NCI-H446 treated with DMSO at 0.1 percent for 48 hours (cell line): ENCODE data around the gene ZNF521.

Experiments
- DNase-seq: peaks from one replicate; lab custom pipeline; 2025; lab: John Stamatoyannopoulos, UW

ZNF521 gene

DNA sequence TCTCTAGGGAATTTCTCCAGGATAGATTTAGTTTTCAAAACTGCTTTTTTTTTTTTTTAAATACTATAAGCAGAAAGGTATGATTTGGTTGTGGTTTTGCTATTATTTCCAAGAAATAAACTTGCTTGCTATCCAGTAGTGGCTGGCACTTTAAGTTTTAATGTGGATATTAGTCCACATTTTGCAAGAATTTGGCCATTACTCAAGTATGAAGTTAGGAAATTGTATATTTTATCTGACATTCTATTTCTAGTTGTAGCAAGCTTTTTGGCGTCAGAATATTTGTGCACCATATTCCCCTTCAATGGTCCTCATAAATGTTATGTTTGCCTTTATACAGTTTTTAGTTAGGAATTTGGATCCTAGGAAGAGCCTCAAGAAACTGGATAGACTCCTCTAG is 226.3 kb downstream of the ZNF521 start:
- no peak for DNase-seq

DNA sequence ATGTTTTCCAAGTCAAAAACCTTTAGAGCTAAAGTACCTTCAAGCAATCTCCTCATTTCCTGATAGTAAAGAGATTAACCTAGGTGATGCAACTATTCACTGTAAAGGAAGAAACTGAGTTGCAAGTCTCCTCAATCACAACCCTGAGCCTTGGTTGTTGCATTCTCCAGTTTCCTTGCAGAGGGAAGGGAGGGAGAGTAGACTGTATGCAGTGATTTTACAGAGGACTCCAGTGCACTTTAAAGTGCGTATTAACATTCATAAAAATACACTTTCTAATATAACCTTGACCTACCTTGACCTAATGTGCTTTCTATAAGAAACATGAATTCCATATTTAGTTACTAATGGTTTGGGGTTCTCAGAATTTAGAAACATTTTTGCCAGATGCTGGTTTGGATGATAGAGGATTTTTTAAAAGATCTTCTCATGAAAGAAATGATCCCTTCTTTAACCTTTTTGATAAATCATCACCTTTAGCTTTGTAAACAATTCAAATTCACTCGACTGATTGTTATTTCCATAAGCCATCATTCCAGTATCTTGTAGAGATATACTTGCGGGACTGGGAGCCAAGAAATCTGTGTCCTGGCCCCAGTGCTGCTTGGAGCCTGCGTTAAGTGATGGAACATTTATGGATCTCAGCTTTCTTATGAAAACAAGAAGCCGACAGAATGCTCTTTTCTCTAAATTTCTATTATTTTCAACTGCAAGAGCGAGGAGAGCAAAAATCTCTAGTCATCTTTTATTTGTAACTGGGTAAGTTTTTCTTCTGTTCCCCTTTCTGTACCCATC is 228.3 kb downstream of the ZNF521 start:
- no peak for DNase-seq

DNA sequence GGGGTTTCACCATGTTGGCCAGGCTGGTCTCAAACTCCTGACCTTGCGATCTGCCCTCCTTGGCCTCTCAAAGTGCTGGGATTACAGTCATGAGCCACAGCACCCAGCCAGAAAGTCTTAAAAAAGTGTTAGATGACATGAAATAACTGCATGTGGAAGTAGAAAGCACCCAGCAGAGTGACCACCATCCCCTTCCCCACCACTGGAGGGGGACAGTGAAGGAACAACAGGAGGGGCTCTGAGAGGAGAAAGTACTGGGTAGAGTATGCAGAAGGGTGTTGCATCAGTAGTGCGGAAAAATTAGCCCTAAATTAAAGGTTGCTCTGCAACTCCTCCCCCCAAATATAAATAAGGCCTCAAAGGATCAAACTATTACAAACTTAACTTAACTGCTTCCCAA is 230.5 kb downstream of the ZNF521 start:
- DNase-seq = no peak

DNA sequence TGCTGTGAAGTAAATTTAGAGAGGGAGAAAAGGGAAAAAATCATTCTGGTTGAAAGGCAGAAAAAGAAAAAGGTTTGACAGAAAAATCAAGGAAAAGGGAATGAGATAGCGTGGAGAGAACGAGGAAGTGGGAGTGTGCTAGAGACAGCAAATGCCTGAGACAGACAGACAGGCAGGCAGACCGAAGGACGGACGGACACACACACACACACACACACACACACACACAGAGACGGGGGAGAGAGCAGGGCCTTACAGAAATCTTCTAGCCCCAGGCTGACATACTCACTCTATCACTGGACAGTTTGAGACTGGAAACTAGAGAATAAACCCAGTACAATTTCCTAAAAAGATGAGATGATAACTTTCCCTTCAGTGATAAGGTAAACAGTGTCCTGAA is 238.4 kb downstream of the ZNF521 start:
- no peak for DNase-seq

DNA sequence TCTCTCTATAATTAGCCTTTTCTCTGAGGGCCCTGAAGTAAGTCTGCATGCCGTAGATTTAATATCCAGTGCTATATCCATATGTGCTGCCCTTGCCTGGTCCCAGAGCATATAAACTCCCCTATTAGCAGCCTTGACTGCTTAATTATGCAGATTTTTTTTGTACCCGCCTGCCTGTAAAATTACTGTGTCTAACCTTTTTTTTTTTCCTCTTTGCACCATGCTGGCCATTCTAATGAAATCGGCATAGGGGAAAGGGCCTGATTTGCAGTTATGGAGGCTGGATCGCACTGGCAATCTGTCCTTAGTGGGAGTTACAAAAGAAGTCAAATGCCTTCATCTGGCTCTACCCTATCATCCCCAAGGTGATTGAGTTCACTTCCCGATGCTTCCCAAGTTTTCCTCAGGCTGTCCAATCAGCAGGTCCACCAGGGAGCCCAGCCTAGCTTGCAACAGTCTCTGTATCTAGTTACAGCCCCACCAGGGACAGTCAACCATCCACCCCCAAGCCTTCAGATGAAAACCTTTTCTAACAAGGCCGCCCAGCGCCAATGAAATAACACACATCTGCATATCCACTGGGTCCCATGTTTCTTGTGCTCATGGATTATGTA is 239.0 kb downstream of the ZNF521 start:
- no peak for DNase-seq

DNA sequence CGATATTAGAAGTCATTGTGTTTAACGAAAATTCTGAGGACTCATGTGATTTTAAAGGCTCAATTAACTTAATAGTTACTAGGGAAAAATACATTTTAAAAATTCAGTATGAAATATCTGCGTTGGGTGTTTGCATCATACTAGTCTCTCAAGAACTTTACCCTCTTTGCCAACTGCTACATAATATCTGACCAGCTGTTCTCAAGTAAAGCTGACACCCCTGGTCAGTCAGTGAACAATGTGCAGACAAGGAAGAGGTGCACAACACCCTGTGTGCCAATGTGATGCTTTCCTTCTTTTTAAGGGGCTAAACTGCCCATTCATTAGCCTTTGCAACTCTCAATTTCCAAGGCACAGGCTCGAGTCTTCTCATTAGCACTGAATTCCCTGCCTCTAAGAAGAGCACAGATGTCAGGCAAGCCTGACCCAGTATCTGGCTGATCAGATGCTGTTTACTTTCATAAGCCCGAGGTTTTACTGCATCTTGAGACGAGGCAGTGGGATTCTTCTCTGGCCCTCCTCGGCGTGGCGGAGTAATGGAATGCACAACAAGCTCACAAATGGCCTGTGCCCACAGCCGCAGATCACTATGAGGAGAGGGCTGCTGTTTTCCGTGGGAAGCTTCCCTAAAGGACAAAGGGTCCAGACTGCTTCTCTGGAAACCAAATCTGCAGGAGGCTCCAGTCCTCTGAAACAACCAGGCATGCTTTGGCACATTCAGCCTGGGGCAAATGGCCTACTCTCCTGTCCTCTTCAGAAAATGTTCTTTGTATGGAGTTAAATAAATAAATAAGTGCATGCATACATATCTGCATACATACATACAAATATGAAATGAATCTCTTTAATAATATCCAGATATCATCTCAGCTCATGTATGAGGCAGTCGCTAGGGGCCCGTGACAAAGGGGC is 240.3 kb downstream of the ZNF521 start:
- no peak for DNase-seq

DNA sequence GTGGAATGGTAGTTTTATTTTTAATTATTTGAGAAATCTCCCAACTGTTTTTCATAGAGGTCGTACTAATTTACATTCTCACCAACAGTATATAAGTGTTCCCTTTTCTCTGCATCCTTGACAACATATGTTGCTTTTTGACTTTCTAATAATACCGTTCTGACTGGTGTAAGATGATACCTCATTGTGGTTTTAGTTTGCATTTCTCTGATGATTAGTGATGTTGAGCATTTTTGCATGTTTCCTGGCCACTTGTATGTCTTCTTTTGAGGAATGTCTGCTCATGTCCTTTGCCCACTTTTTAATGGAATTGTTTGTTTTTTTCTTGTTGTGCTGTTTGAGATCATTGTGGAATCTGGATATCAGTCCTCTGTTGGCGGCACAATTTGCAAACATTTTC is 242.5 kb downstream of the ZNF521 start:
- DNase-seq = no peak

DNA sequence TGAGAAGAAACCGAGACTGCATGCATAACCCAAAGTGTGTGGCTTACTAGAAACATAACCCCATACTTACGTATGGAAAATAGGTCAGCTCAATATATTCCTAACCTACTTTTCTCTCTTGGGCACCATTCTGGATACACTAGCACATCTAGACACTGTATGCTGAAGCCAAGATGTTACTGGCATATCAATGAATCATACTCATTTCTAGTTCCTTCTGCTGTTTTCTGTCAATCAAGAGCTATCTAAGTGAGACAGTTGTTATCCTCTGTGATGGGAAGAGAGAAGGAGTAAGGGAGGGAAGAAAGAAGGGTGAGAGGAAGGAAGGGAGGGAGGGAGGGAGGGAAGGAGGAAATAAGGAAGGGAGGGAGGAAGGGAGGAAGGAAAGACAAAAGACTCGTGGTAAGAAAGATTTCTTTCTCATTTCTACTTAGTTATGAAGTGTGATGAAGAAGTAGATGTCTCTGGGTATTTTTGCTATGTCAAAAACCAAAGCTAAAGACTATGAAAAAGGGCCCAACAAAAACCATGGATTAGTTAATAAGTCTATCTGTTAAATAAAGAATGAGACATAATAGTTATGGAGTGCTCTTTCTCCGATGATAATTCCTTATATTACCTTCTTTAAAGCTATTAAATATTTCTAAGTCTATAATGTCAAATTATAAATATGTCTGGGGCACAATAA is 248.4 kb downstream of the ZNF521 start:
- DNase-seq = no peak

DNA sequence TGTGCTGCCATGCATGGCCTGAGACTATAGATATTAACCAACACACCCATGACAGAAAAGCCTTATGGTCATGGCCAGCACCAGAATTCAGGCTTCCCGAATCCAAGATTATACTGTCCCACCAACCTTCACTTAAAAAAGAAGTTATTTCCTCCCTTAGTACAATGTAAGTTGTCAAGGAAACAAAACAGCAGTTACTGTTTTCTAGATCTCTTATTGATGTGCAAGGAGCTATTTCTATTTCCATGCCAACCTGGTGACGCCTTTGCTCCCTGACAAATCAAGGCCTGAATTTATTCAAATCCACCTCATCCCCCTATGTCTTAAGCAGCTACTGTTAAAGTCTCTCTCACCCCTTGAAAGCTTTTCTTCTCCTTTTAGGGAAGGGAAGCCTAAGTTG is 249.3 kb downstream of the ZNF521 start:
- DNase-seq = no peak

DNA sequence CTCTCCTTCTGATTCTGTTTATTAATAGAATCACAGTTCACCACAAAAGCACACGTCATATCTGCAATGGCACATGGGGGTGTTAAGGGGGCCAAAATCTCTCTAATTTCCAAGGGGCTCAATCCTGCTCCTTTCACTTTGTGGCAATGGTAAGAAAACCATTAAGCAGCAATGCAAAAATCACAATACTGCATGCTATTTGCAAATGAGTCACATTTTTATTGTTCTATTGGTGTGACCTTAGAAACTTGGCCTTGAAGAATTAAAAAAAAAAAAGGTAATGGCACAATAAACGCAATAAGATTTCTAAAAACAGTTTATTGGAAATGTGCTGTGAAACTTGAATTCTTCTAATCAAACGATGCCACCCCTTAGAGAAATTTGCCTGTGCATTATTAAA is 251.5 kb downstream of the ZNF521 start:
- DNase-seq = no peak

DNA sequence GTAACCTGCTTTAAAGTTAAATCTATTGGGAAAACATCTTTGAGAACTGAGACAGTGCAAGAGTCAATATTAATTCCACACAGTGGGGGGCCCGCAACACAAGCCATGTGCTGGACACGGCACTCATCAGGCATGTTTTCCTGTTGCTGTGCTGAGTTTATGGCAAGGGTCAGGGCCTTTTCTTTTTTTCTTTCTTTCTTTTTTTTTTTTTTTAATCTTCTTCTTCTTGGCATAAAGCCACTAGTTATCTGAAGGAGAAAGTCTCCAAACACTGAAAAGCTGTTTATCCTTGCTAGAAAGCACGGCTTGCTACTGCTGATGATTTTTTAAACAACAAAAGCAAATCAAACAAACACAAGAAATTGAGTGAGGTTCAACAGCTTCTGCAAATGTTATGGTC is 252.1 kb downstream of the ZNF521 start:
- no peak for DNase-seq

DNA sequence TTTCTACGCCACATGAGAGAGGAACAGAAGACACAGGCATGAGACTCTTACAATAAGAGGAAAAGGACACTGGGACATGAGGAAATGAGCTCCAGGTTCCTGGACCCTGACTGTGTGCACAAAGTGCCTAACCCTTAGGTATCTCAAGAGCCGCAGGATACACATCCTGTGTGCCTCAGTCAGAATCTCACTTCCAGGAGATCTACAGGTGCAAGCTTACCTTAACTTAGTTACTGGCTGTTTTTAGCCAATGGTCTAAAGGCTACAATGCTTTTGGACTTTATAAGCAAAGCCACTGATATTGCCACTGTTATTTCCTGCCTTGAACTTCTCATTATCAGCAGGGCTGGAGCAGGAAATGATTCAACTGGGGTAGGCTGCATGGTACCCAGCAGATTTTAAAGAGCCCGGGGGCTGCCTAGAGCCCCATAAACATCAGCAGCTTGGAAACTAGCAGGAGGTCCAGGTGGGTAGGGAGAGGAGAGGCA is 254.4 kb downstream of the ZNF521 start:
- no peak for DNase-seq

DNA sequence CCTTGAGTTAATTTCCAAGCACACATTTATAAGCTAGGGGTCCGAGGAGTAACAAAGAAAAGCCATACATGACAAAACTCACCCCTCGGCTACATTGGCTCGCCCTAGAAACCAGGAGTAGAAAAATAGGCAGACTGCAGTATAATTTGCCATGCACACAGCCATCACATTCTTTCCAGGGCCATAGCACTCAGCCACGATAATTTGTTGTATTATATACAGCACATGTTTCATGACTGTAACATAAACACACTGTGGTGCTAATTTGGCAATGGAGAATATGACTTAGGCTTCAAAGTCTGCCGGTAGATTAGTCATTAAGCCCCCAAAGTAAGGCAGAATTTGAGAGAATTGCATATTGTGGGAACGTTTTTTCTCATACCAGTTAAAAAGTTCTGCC is 254.9 kb downstream of the ZNF521 start:
- no peak for DNase-seq

DNA sequence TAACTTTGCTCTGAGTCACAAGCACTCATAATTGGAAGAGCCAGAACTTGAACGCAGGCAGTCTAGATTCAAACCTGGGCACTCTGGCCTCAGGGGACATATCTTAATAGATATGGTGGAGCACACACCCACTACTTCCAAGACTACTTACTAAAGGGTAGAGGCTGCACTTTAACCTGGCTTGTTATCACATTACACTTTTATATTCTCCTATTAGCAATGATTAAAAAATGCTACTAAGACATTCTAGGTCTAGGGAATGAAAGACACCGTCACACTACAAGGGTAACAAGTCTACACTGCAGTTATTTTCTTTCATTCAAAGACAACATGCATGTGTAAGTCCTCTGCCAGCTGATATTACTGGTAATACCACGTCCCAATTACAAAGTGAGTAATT is 258.8 kb downstream of the ZNF521 start:
- no peak for DNase-seq

DNA sequence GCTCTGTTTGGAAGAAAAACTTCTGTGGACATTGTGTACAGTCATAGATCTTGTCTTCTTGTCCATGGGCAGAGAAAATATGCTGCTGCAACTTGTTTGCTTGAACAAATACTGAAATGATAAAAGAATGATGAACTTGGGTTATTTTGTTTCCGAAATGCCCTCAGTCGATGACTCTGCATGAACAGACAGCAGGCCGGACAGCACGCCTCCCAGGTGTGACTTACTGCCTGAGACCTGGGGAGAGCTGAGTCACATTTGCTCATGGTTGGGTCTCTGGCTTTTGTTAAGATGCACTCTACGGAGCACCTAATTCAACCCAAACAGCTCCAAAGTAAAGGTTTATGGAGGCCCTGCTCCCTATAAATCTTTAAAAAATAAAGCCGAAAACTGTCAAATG is 262.5 kb downstream of the ZNF521 start:
- DNase-seq = no peak

DNA sequence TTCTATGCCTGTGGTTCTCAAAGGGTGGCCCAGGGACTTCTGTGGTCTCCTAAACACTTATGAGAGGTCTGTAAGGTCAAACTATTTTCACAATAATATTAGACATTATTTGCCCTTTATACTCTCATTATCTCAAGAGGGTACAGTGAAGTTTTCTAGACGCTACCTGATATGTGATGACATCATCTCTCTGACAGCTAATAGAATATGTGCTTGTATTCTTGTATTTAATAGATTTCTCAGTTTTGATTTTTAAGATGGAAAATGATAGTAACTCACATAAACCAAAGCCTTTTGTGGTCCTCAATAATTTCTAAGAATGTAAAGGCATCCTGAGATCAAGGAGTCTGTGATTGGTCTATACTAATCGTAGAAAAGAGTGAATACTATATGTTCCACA is 265.1 kb downstream of the ZNF521 start:
- DNase-seq = no peak

DNA sequence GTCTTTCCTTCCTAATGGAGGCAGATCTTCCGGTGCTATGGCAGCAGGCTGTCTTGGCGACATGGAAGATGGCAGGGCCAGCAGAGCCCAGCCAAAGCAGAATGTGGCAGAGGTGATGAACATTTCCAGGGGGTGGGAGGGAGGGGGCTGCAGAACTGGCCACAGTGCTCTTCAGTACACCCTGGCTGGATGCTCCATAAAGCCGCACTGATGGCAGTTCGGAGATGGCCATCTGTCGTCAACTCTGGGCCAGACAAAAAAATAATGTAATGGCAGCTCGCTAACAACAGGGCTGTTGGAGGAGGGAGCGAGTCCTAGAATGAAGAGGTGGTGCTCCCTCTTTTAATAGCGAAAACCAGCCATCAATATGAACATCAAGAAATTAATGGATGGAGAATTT is 271.0 kb downstream of the ZNF521 start:
- no peak for DNase-seq

DNA sequence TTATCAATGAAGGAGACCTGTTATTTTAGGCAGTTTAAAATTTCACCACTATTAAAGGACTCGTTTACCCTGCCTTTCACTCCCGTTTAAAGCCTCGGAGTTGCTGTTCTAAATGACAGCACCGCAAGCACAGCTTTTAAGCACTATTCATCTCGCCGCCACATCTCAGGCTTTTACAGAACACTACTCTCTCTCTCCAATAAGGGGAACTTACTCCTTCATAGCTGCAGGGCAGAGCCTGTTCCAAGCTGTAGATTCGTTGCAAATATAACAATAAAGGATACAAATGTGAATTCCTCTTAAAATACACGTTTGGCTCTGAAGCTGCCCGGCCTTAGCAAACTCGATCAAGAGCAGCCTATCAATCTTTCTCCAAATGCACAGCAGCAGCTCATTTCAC is 271.8 kb downstream of the ZNF521 start:
- DNase-seq = no peak

DNA sequence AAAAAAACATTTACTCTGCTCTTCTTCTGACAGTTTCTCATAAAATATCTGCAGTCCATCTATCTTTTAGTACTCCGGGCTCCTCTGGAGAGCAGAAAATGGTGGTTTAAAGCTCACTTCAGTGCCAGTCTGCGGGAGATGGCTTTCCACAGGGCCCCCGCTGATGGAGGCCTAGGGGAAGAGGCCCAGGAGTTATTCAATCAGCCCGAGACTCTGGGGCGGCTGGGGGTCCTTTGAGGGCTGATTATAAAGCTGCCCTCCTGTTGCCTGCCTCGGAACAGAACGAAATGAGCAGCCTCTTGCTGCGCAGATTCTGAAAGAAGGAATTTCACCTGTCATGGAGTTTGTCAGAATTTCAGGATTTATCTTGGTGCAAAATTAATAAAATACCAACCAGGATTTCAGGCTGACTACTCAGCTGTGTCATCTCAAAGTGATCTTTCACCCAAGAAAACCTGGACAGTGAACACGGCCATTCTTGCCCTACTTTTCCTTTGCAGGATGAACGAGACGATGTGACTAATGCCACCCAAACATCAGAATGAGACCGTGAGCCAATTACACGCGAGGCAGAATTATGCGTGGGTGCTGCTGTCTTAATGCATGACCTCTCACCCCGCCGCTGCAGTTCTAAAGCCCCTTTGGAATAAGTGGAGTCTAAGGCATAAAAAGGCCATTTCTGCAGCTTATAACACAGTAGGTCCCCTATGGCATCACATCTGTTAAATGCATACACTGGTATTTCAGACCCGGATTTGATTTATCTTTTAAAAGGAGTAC is 273.8 kb downstream of the ZNF521 start:
- DNase-seq = no peak

DNA sequence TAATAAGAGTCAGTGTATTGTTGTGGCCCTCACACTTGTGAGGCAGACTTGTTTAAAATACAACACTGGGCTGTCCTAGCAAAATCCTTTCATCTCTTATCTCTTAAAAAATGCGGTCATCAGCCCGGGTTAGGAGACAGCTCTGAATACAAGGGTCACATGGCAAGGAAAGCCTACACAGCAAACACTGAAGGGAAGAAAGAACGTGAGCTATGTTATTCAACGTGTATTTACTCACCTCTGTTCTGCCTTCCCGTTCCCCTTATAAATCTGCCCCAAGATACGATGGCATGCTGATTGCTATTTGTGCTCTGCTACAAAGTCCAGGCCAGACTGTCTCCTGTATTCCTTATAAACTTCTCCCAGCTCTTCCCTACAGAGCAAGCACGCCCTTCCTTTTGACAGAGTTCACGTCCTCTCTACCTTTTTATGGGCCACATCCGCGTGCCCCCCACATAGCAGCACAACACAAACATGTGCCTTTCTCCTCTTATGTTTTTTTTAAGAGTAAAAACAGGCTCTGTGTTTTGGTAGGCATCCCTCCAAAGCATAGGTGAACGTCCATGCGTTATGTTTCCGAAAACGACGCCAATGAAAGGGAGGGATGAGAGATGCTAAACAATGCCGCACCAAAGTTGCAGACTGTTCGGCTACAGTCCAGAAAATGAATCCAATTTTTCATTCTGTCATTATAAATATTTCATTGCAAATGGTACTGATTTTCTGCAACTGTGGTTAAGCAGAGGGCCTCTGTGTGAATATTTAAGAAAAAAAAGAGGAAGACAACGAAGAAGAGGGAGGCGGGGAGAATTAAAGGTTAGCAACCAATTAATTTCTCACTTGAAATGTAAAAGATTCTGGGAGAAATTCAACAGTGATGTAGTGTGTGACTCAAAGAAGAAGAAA is 274.7 kb downstream of the ZNF521 start:
- DNase-seq = no peak
